Measurements from ENCODE around the gene UACA. TPM values are rescaled to one million over a fixed set of nuclear protein-coding genes. Genes with fewer than 3 reads are reported as not detected.

Gene UACA
- total RNA-seq, 2 experiments from 2014 or later: 3.9 to 5.3 TPM

DNA sequence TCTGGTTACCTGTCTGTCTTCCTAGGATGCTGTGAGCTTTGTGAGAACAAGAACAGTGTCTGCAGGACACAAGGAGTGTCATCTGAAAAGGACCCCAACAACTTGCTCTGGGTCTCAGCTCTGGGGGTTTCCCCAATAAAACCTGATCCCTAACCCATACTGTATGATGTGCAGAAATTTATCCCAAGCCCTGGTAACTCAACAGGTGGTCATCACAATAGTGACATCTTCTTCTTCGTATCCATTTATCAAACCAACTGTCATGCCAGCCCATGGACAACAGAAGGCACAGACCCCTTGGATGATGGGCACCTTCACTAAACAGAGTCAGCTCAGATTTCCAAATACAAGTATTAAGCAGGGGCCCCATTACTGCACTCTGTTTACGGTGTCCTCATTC, 127.5 kb downstream of the UACA start:
- no peak for DNase-seq
- CTCF ChIA-PET: interaction anchor here (0.9 kb wide), 1 partner anchor 61 kb away, joined by 3 read pairs; no protein-coding TSS in a partner anchor
- no peak overlapping the region for H3K4me3 Mint-ChIP-seq
- no peaks in the 10 kb centered on the region for H3K9me3 Mint-ChIP-seq
- H3K36me3 Mint-ChIP-seq (ENCODE audit: low read depth): no peaks in the 10 kb centered on the region
- intact Hi-C loops (cut with micrococcal nuclease): no loop called here
- H3K27ac Mint-ChIP-seq: no peak overlapping the region
- H3K27me3 Mint-ChIP-seq (ENCODE audit: low read depth): peaks cover 2% of the 10 kb centered on the region
- peaks cover 15% of the 10 kb centered on the region for H3K4me1 Mint-ChIP-seq (ENCODE audit: low read depth)

DNA sequence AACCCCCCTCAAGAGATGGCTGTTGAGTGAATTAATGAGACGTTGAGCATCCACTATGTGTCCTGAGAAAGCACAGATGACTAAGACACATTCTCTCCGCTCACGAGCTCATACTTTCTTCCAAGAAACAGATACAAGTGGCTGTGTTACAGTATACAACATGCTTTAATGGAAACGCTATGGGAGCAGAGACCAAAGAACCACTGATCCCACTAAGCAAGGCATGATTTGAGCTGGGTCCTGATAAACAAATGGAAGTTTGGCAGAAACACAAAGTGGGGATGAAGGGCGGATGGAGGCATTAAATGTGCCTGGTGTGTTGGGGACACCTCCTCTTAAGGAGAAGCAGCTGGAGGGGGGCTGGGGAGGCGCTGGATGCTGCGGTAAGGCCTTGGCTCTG, 129.4 kb downstream of the UACA start:
- peaks cover 5% of the 10 kb centered on the region for H3K27me3 Mint-ChIP-seq (ENCODE audit: low read depth)
- intact Hi-C loops (cut with micrococcal nuclease): no loop called here
- no peak for DNase-seq
- H3K36me3 Mint-ChIP-seq (ENCODE audit: low read depth): no peaks in the 10 kb centered on the region
- CTCF ChIA-PET: no interaction called here
- H3K4me3 Mint-ChIP-seq: no peak overlapping the region
- H3K27ac Mint-ChIP-seq: no peak overlapping the region
- H3K4me1 Mint-ChIP-seq (ENCODE audit: low read depth): peaks cover 15% of the 10 kb centered on the region
- no peaks in the 10 kb centered on the region for H3K9me3 Mint-ChIP-seq

DNA sequence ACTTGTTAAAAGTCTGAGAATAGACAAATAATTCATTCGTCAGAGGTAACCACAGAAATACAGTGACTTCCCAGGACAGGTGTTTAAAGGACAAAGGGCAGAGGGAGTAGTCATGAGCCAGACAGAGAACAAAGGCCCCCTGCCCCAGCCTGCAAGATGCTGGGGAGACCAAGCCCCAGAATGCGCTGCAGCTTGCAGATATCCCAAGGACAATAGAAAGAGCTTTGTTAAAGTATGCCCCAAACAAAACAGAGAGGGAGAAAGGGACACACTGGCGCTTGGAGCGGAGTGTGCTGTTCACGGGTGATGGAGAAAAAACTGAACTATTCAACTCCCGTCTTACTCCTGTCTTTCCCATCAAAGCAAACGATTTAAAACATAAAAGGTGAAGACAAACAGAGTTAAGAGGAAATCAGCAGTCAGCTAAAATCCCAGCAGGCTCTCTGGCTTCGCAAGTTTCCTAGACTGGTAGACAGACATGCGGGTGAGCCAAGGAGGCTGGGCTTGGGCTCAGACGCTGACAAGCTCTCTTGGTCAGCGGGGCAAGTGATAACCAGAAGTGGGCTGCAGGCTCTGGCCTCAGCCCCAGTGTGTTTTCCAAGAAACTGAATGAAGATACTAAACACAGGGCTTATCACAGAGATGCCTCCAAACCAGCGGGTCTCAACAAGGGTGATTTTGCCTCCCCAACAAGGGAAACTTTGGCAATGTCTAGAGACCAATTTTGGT, 130.1 kb downstream of the UACA start:
- Mint-ChIP-seq H3K4me3 (no peak overlapping the region), H3K27me3 (ENCODE audit: low read depth) (peaks cover 5% of the 10 kb centered on the region), H3K36me3 (ENCODE audit: low read depth) (no peaks in the 10 kb centered on the region), H3K27ac (no peak overlapping the region), H3K9me3 (no peaks in the 10 kb centered on the region), H3K4me1 (ENCODE audit: low read depth) (peaks cover 15% of the 10 kb centered on the region)
- no peak for DNase-seq
- CTCF ChIA-PET: no interaction called here
- intact Hi-C loops (cut with micrococcal nuclease): no loop called here

DNA sequence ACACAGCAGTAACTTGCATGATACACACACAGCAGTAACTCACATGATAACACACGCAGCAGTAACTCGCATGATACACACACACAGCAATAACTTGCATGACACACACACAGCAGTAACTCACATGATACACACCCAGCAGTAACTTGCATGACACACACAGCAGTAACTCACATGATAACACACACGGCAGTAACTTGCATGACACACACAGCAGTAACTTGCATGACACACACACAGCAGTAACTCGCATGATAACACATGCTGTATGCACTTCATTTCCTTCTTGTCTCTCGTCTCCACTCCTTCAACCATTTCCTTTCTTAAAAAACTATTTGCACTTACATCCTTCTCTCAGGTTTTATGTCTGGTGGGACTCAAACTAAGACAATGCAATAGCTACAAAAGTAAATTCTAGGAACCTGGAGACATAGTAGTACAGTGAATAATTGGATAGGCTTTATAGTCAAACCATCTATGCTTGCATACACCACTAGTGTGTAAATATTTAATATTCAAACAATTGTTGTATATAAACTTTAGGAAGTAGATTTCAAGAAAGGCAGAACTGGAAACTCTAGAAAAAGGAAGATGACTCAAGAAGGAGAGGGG, 130.8 kb downstream of the UACA start:
- Mint-ChIP-seq H3K4me3 (no peak overlapping the region), H3K36me3 (ENCODE audit: low read depth) (no peaks in the 10 kb centered on the region), H3K27me3 (ENCODE audit: low read depth) (peaks cover 5% of the 10 kb centered on the region), H3K4me1 (ENCODE audit: low read depth) (peaks cover 15% of the 10 kb centered on the region), H3K9me3 (no peaks in the 10 kb centered on the region), H3K27ac (no peak overlapping the region)
- DNase-seq: no peak
- intact Hi-C loops (cut with micrococcal nuclease): no loop called here
- CTCF ChIA-PET: interaction anchor here (0.7 kb wide), 1 partner anchor 24 kb away, joined by 7 read pairs; no protein-coding TSS in a partner anchor

DNA sequence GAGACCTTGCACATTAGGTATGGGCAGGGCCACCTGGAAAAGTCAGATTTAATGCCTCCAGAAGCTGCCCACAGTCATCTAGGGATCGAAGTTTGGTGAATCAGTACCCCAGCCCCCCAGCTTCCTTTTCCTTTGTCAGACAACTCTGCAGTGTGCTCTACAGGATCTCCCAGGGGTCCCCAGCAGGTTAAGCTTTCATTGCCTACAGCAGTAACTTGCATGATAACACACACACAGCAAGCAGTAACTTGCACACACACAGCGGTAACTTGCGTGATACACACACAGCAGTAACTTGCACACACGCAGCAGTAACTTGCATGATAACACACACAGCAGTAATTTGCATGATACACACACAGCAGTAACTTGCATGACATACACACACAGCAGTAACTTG, 131.3 kb downstream of the UACA start:
- CTCF ChIA-PET: interaction anchor here (0.7 to 1.0 kb wide), 2 partner anchors 21 to 24 kb away, joined by 3 to 7 read pairs; no protein-coding TSS in a partner anchor
- no peak overlapping the region for H3K27ac Mint-ChIP-seq
- no peaks in the 10 kb centered on the region for H3K9me3 Mint-ChIP-seq
- H3K4me1 Mint-ChIP-seq (ENCODE audit: low read depth): peaks cover 15% of the 10 kb centered on the region
- H3K4me3 Mint-ChIP-seq: no peak overlapping the region
- no peaks in the 10 kb centered on the region for H3K36me3 Mint-ChIP-seq (ENCODE audit: low read depth)
- peaks cover 5% of the 10 kb centered on the region for H3K27me3 Mint-ChIP-seq (ENCODE audit: low read depth)
- DNase-seq: no peak
- intact Hi-C loops (cut with micrococcal nuclease): no loop called here

DNA sequence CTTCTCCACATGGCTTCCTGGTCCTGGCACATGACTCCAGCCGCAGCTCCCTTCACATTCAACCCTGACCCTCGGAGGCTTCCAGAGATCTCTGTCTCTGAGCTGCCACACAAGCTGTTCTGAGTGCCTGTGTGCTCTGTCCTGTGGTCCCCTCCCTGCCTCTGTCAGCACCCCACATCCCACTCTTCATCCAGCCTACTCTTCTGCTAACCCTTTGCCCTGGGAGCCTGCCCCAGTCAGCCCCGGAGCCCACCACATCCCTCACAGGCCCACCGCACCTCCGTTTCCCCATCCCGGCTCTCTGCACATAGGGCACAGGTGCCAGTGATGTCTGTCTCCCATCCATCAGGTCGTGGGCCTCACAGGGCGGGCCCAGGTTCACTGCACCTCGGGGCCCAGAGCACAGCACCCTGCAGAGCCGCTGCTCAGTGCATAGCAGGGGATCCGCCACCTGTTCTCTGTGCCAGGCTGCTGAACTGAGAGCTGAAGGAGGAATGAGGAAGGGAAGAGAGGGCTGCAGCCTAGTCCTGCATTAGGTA, 133.6 kb downstream of the UACA start:
- no peak for DNase-seq
- no peak overlapping the region for H3K27ac Mint-ChIP-seq
- intact Hi-C loops (cut with micrococcal nuclease): no loop called here
- peaks cover 5% of the 10 kb centered on the region for H3K27me3 Mint-ChIP-seq (ENCODE audit: low read depth)
- H3K4me3 Mint-ChIP-seq: no peak overlapping the region
- peaks cover 15% of the 10 kb centered on the region for H3K4me1 Mint-ChIP-seq (ENCODE audit: low read depth)
- H3K36me3 Mint-ChIP-seq (ENCODE audit: low read depth): no peaks in the 10 kb centered on the region
- CTCF ChIA-PET: no interaction called here
- no peaks in the 10 kb centered on the region for H3K9me3 Mint-ChIP-seq

DNA sequence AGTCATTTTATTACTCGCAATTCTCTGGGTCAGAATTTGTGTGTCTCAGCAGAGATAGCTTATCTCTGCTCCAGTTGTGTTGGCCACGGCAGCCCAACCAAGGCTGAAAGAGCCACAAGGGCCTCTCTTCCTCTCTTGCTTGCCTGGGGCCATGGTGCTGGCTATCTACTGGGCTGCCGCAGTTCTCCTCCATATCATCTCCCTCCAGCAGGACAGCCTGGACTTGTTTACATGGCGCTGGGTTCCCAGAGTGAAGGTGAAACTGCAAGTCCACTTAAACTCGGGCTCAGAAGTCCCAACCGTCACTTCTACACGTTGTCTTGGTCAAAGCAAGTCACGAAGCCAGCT, 134.8 kb downstream of the UACA start:
- intact Hi-C loops (cut with micrococcal nuclease): no loop called here
- Mint-ChIP-seq H3K4me3 (no peak overlapping the region), H3K36me3 (ENCODE audit: low read depth) (no peaks in the 10 kb centered on the region), H3K27ac (no peak overlapping the region), H3K4me1 (ENCODE audit: low read depth) (peaks cover 15% of the 10 kb centered on the region), H3K9me3 (peaks cover 3% of the 10 kb centered on the region), H3K27me3 (ENCODE audit: low read depth) (peaks cover 5% of the 10 kb centered on the region)
- CTCF ChIA-PET: interaction anchor here (0.6 kb wide), 1 partner anchor 1166 kb away, joined by 4 read pairs; no protein-coding TSS in a partner anchor
- no peak for DNase-seq

DNA sequence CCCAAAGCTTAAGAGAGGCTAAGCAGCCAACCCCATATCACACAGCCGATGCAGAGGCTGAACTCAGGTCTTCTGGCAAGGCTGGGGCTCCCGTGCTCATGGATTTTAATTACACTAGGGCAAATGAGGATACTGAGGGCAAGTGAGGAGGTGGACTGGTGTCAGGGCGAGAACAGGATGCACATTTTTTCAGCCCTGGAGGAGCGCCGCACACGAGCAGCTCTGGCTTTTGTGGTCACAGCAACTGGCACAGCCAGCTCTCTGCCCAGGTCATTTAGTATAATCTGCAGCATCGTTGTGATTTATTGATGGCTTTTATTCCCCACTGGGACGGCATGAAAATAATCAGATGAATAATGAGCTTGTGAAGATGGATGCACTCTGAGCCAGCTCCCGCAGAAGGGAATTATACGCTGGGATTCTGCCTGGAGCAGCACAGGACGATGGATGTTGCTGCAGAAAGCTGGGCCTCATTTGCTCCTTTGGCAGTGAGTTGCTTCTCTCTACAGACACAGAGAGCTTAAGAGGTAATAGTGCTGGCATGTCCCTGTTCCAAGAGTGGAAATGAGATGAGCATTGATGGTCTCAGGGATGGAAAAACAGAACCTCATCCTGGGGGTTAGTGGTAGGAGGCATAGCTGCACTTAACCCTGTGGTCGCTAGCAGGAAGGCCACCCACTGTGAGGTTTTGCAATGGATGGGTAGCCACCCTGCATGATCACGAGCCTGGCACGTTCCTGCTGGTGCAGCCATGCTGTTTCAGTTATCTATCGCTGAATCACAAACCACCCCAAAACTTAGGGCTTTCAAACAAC, 135.4 kb downstream of the UACA start:
- no peak overlapping the region for H3K27ac Mint-ChIP-seq
- peaks cover 4% of the 10 kb centered on the region for H3K27me3 Mint-ChIP-seq (ENCODE audit: low read depth)
- intact Hi-C loops (cut with micrococcal nuclease): no loop called here
- DNase-seq: no peak
- H3K36me3 Mint-ChIP-seq (ENCODE audit: low read depth): no peaks in the 10 kb centered on the region
- CTCF ChIA-PET: no interaction called here
- H3K9me3 Mint-ChIP-seq: peaks cover 6% of the 10 kb centered on the region
- no peak overlapping the region for H3K4me3 Mint-ChIP-seq
- H3K4me1 Mint-ChIP-seq (ENCODE audit: low read depth): peaks cover 11% of the 10 kb centered on the region

DNA sequence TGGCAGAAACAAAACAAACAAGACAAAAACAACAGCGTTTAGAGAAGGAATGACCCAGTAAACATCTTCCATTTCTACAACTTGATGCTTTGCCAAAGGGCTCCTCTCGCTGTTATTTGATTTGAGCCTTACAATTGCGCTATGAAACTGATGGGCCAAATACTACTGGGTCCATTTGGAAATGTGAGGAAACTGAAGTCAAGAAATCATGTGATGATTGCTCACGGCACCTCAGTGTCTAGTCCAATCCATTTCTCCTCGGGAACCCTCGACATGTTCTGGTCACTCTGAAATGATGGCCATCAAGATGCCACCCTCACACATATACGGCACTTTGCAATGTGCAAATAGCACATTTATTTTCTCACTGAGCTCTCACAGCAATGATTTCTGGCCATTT, 136.0 kb downstream of the UACA start:
- Mint-ChIP-seq H3K27me3 (ENCODE audit: low read depth) (peaks cover 3% of the 10 kb centered on the region), H3K9me3 (peaks cover 9% of the 10 kb centered on the region), H3K27ac (no peak overlapping the region), H3K4me1 (ENCODE audit: low read depth) (peaks cover 5% of the 10 kb centered on the region), H3K4me3 (no peak overlapping the region), H3K36me3 (ENCODE audit: low read depth) (no peaks in the 10 kb centered on the region)
- CTCF ChIA-PET: no interaction called here
- DNase-seq: no peak
- intact Hi-C loops (cut with micrococcal nuclease): no loop called here

DNA sequence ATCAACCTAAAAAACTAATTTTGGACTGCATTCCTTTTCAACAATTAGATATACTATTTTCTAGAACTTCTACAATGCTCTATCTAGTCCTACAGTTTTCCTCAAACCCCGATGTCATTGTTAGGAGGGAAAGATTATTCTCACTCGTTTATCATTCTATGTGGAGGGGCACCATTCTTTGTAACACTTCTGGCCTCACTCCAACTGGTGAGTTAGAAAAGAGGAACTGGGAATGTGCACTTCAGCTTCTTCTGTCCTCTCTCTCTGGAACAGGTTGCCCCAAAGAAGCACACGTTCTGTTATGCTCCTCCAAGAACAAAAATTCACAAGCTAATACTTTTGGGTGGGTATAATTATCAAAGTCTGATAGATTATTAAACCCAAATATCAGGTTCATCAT, 137.9 kb downstream of the UACA start:
- peaks cover 3% of the 10 kb centered on the region for H3K27me3 Mint-ChIP-seq (ENCODE audit: low read depth)
- intact Hi-C loops (cut with micrococcal nuclease): no loop called here

DNA sequence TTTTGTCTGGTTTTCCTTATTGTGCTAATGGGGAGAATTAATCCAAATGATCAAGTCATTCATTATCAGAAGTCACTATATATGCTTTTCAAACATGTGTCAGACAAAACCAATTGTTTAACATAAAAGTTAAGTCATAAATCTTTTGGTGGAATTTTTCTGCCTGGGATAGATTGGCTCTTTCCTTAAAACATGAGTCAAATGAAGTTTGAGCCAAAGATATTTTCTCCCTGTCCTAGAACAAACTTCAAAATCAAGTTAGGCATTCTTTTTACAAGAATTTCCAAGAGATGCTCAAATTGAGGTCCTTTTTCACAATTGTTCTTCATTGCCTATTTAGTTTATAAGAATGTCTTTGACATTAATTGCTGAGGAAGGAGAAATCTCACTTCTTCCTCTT, 138.3 kb downstream of the UACA start:
- Mint-ChIP-seq H3K9me3 (peaks cover 9% of the 10 kb centered on the region), H3K4me3 (no peak overlapping the region), H3K27ac (no peak overlapping the region), H3K27me3 (ENCODE audit: low read depth) (peaks cover 3% of the 10 kb centered on the region), H3K36me3 (ENCODE audit: low read depth) (no peaks in the 10 kb centered on the region), H3K4me1 (ENCODE audit: low read depth) (no peaks in the 10 kb centered on the region)
- CTCF ChIA-PET: no interaction called here
- intact Hi-C loops (cut with micrococcal nuclease): no loop called here
- no peak for DNase-seq

More for the DNA sequence above, 137.9 kb downstream of the UACA start:
- H3K36me3 Mint-ChIP-seq (ENCODE audit: low read depth): no peaks in the 10 kb centered on the region
- H3K27ac Mint-ChIP-seq: no peak overlapping the region
- CTCF ChIA-PET: no interaction called here
- H3K4me3 Mint-ChIP-seq: no peak overlapping the region
- DNase-seq: no peak
- no peaks in the 10 kb centered on the region for H3K4me1 Mint-ChIP-seq (ENCODE audit: low read depth)
- peaks cover 9% of the 10 kb centered on the region for H3K9me3 Mint-ChIP-seq

DNA sequence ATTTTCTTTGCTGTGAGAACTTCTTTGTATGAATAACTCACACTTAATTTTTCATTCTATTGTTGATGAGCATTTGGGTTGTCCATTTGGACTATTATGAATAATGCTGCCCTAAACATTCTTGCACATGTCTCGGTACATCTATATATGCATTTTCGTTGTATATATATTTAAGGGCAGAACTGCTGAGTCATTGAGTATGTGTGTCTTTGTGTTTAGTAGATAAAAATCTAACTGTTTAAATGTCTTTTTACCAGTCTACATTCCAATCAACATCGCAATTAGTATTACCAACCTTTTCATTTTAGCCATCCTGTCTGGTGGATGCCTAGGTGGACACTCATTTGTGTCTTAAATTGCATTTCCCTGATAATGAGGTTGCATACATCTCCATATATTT, 144.4 kb downstream of the UACA start:
- CTCF ChIA-PET: interaction anchor here (0.6 kb wide), 1 partner anchor 437 kb away, joined by 4 read pairs; no protein-coding TSS in a partner anchor
- H3K27me3 Mint-ChIP-seq (ENCODE audit: low read depth): no peaks in the 10 kb centered on the region
- DNase-seq: no peak
- no peaks in the 10 kb centered on the region for H3K36me3 Mint-ChIP-seq (ENCODE audit: low read depth)
- H3K4me1 Mint-ChIP-seq (ENCODE audit: low read depth): no peaks in the 10 kb centered on the region
- peaks cover 8% of the 10 kb centered on the region for H3K9me3 Mint-ChIP-seq
- intact Hi-C loops (cut with micrococcal nuclease): no loop called here
- no peak overlapping the region for H3K27ac Mint-ChIP-seq
- H3K4me3 Mint-ChIP-seq: no peak overlapping the region
